MM.1S (cell line): ENCODE results near the gene ZNF10.

ENCODE experiments used
- CTCF ChIP-seq: fragments of 300-600 bp; sonication (generic); IDR thresholded peaks from 2 replicates; pipeline ENCODE4 v1.5.1; 2016; ENCODE audit warnings: antibody characterized with exemption, low read length, mixed read lengths
- EZH2phosphoT487 ChIP-seq: fragments of 300-600 bp; sonication (generic); IDR thresholded peaks from 2 replicates; pipeline ENCODE4 v1.6.1; 2018; ENCODE audit warnings: antibody characterized with exemption, low read length

DNA sequence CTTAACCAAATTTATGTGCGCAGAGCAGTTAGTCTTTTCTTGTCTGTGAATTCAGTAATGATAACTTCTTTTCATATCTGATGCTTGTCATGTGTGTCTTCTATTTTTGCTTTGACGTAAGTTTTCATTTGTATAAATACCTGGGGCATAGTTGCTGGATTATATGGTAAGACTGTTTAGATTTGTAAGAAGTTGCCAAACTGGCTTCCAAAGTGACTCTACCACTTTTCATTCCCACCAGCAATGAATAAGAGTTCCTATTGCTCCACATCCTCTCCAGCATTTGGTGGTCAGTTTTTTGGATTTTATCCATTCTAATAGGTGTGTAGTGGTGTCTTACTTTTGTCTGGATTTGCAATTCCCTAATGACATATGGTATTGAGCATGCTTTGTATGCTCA is 59.7 kb downstream of the ZNF10 start:
- TF ChIP-seq CTCF (no peak), EZH2phosphoT487 (no peak)
